Stromal cell of bone marrow (primary cell): Measurements from ENCODE around the gene EPM2AIP1.
"Not testable (repeated sequence)": the region's sequence is repeated elsewhere in the genome, so short reads cannot be mapped to it uniquely, and the experiment has no call there.

Source experiments
- DNase-seq: peaks from one replicate; pipeline ENCODE4 v3.0.0-alpha.2; 2012; ENCODE audit warnings: low read depth

EPM2AIP1 gene

GRCh38 chr3:36992806-36993325, at the start of gene EPM2AIP1:
TSS of gene EPM2AIP1 (minus strand) at chr3:36993131. CDS start at chr3:36993077, 54 bp downstream.
- DNase-seq, result no peak

GRCh38 chr3:37042712-37043111, 49.8 kb upstream of the EPM2AIP1 start:
- DNase-seq, result not testable (repeated sequence)

- DNase-seq, result no peak
Measured at GRCh38 chr3:37041546-37042195, 48.7 kb upstream of the EPM2AIP1 start.

GRCh38 chr3:37040231-37040630, 47.3 kb upstream of the EPM2AIP1 start:
- DNase-seq, result no peak

- no peak for DNase-seq
Measured at GRCh38 chr3:37039161-37039846, 46.4 kb upstream of the EPM2AIP1 start.

GRCh38 chr3:37037352-37037751, 44.4 kb upstream of the EPM2AIP1 start:
- no peak for DNase-seq

- no peak for DNase-seq
Measured at GRCh38 chr3:37032961-37033360, 40.0 kb upstream of the EPM2AIP1 start.

GRCh38 chr3:37031096-37031682, 38.3 kb upstream of the EPM2AIP1 start:
- DNase-seq, result no peak

GRCh38 chr3:37030588-37030987, 37.7 kb upstream of the EPM2AIP1 start:
- DNase-seq, result no peak

GRCh38 chr3:37029516-37030163, 36.7 kb upstream of the EPM2AIP1 start:
- no peak for DNase-seq

GRCh38 chr3:37029111-37029510, 36.2 kb upstream of the EPM2AIP1 start:
- DNase-seq, result no peak

- DNase-seq, result no peak
Measured at GRCh38 chr3:37028329-37028728, 35.4 kb upstream of the EPM2AIP1 start.

GRCh38 chr3:37026851-37027250, 33.9 kb upstream of the EPM2AIP1 start:
- DNase-seq, result no peak

GRCh38 chr3:37025561-37026335, 32.8 kb upstream of the EPM2AIP1 start:
- no peak for DNase-seq

GRCh38 chr3:37024820-37025405, 32.0 kb upstream of the EPM2AIP1 start:
- no peak for DNase-seq

- DNase-seq, result peak; percentile 5
Measured at GRCh38 chr3:37024092-37024491, 31.2 kb upstream of the EPM2AIP1 start.

- no peak for DNase-seq
Measured at GRCh38 chr3:37017683-37018082, 24.8 kb upstream of the EPM2AIP1 start.

GRCh38 chr3:37016903-37017302, 24.0 kb upstream of the EPM2AIP1 start:
- DNase-seq, result no peak

GRCh38 chr3:37015642-37016041, 22.7 kb upstream of the EPM2AIP1 start:
- DNase-seq, result no peak

GRCh38 chr3:37014620-37015019, 21.7 kb upstream of the EPM2AIP1 start:
- no peak for DNase-seq
